Suprapubic skin (tissue), 4 donors: Measurements from ENCODE around the gene RBP4.

Experiments
- CTCF ChIP-seq, 2 donors: fragments of 200-600 bp in 1 of 2; fragments of 450-650 bp in 1 of 2; sonication (generic) in 1 of 2; IDR thresholded peaks; one replicate each; pipeline ENCODE4 v1.5.1; 2016 to 2019; ENCODE audit warnings: antibody characterized with exemption in 2 of 2, mild to moderate bottlenecking in 1 of 2, moderate library complexity in 1 of 2
- POLR2A ChIP-seq, 2 donors: fragments of 450-650 bp; IDR thresholded peaks; one replicate each; pipeline ENCODE4 v1.6.1; 2017; ENCODE audit warnings: antibody characterized with exemption in 2 of 2, mild to moderate bottlenecking in 2 of 2, moderate library complexity in 2 of 2
- POLR2AphosphoS5 ChIP-seq, 3 donors: sonication (generic); formaldehyde crosslinking; IDR thresholded peaks; one replicate each; pipeline ENCODE4 v1.6.1; 2017; ENCODE audit warnings: antibody characterized with exemption in 3 of 3

- TF ChIP-seq CTCF (IDR thresholded peaks at IDR 0.05) (no peak), POLR2AphosphoS5 (IDR thresholded peaks at IDR 0.05) (no peak), POLR2A (IDR thresholded peaks at IDR 0.05) (no peak)
Measured at GRCh38 chr10:93622942-93623341, 21.9 kb upstream of the RBP4 start.
